ENCODE data around the gene GGT5. TPM values are rescaled to one million over a fixed set of nuclear protein-coding genes. Genes with fewer than 3 reads are reported as not detected.
"Not testable (repeated sequence)": the region's sequence is repeated elsewhere in the genome, so short reads cannot be mapped to it uniquely, and the experiment has no call there.

GGT5 gene
- total RNA-seq, 1 experiment from 2014 or later: 0.20 TPM

DNA sequence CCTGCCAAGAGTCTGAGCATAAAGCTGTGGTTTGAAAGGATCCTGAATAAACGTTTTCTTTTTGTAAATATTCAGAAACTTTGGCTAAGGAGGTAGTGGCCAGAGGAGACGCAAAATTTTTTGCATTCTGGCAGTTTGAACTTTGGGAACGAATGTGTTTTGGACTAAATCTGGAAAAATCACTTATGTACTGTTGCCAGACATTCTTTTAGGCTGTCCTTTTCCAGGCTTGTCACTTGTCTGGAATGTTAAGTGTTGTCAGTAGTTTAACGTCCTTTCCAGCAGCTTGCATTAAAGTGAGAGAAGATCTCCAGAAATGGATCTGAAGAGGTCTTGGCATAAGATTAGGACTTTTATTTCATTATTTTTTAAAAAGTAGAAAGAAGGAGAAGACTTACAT is 44.2 kb upstream of the GGT5 start:
- ATAC-seq: no peak
- Mint-ChIP-seq H3K36me3 (no peaks in the 10 kb centered on the region), H3K9me3 (no peaks in the 10 kb centered on the region), H3K4me3 (no peak overlapping the region), H3K27ac (peak overlapping the region; percentile 24; the same call in 1 of the 2 replicates), H3K27me3 (ENCODE audit: low read depth) (no peaks in the 10 kb centered on the region), H3K4me1 (peaks cover 40% of the 10 kb centered on the region)
- no peak for DNase-seq (ENCODE audit: low spot score)
- ChIA-PET CTCF (interaction anchor here (0.5 to 1.3 kb wide), 3 partner anchors 42 to 647 kb away, joined by 3 to 5 read pairs (median 3); no protein-coding TSS in a partner anchor), POLR2A (no interaction called here)
- TF ChIP-seq JUN (CRISPR knock-in tag; IDR thresholded peaks at IDR 0.05) (no peak), ATF1 (CRISPR knock-in tag; IDR thresholded peaks at IDR 0.05) (no peak), FOXK1 (CRISPR knock-in tag; IDR thresholded peaks at IDR 0.05) (no peak), MYBL2 (CRISPR knock-in tag; IDR thresholded peaks at IDR 0.05) (no peak), RORB (CRISPR knock-in tag; IDR thresholded peaks at IDR 0.05) (no peak), NFATC4 (CRISPR knock-in tag; IDR thresholded peaks at IDR 0.05) (no peak), EMX1 (CRISPR knock-in tag; IDR thresholded peaks at IDR 0.05) (no peak), SMAD3 (CRISPR knock-in tag; IDR thresholded peaks at IDR 0.05; ENCODE audit: borderline replicate concordance) (no peak), TEAD4 (CRISPR knock-in tag; IDR thresholded peaks at IDR 0.05) (no peak)
- TF ChIP-seq, protein P1, sequence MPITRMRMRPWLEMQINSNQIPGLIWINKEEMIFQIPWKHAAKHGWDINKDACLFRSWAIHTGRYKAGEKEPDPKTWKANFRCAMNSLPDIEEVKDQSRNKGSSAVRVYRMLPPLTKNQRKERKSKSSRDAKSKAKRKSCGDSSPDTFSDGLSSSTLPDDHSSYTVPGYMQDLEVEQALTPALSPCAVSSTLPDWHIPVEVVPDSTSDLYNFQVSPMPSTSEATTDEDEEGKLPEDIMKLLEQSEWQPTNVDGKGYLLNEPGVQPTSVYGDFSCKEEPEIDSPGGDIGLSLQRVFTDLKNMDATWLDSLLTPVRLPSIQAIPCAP (CRISPR knock-in tag; IDR thresholded peaks at IDR 0.05): no peak
- TF ChIP-seq, protein P2, sequence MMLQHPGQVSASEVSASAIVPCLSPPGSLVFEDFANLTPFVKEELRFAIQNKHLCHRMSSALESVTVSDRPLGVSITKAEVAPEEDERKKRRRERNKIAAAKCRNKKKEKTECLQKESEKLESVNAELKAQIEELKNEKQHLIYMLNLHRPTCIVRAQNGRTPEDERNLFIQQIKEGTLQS (CRISPR knock-in tag; conservative IDR thresholded peaks at IDR 0.05): no peak
- TF ChIP-seq, protein P3, sequence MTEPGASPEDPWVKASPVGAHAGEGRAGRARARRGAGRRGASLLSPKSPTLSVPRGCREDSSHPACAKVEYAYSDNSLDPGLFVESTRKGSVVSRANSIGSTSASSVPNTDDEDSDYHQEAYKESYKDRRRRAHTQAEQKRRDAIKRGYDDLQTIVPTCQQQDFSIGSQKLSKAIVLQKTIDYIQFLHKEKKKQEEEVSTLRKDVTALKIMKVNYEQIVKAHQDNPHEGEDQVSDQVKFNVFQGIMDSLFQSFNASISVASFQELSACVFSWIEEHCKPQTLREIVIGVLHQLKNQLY (CRISPR knock-in tag; IDR thresholded peaks at IDR 0.05): no peak
- TF ChIP-seq, protein P4, sequence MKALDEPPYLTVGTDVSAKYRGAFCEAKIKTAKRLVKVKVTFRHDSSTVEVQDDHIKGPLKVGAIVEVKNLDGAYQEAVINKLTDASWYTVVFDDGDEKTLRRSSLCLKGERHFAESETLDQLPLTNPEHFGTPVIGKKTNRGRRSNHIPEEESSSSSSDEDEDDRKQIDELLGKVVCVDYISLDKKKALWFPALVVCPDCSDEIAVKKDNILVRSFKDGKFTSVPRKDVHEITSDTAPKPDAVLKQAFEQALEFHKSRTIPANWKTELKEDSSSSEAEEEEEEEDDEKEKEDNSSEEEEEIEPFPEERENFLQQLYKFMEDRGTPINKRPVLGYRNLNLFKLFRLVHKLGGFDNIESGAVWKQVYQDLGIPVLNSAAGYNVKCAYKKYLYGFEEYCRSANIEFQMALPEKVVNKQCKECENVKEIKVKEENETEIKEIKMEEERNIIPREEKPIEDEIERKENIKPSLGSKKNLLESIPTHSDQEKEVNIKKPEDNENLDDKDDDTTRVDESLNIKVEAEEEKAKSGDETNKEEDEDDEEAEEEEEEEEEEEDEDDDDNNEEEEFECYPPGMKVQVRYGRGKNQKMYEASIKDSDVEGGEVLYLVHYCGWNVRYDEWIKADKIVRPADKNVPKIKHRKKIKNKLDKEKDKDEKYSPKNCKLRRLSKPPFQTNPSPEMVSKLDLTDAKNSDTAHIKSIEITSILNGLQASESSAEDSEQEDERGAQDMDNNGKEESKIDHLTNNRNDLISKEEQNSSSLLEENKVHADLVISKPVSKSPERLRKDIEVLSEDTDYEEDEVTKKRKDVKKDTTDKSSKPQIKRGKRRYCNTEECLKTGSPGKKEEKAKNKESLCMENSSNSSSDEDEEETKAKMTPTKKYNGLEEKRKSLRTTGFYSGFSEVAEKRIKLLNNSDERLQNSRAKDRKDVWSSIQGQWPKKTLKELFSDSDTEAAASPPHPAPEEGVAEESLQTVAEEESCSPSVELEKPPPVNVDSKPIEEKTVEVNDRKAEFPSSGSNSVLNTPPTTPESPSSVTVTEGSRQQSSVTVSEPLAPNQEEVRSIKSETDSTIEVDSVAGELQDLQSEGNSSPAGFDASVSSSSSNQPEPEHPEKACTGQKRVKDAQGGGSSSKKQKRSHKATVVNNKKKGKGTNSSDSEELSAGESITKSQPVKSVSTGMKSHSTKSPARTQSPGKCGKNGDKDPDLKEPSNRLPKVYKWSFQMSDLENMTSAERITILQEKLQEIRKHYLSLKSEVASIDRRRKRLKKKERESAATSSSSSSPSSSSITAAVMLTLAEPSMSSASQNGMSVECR (CRISPR knock-in tag; IDR thresholded peaks at IDR 0.05; ENCODE audit: borderline replicate concordance): no peak
- TF ChIP-seq, protein P5, sequence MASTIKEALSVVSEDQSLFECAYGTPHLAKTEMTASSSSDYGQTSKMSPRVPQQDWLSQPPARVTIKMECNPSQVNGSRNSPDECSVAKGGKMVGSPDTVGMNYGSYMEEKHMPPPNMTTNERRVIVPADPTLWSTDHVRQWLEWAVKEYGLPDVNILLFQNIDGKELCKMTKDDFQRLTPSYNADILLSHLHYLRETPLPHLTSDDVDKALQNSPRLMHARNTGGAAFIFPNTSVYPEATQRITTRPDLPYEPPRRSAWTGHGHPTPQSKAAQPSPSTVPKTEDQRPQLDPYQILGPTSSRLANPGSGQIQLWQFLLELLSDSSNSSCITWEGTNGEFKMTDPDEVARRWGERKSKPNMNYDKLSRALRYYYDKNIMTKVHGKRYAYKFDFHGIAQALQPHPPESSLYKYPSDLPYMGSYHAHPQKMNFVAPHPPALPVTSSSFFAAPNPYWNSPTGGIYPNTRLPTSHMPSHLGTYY (CRISPR knock-in tag; IDR thresholded peaks at IDR 0.05): no peak
- TF ChIP-seq, protein P6, sequence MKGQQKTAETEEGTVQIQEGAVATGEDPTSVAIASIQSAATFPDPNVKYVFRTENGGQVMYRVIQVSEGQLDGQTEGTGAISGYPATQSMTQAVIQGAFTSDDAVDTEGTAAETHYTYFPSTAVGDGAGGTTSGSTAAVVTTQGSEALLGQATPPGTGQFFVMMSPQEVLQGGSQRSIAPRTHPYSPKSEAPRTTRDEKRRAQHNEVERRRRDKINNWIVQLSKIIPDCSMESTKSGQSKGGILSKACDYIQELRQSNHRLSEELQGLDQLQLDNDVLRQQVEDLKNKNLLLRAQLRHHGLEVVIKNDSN (CRISPR knock-in tag; IDR thresholded peaks at IDR 0.05): no peak
- TF ChIP-seq, protein P7, sequence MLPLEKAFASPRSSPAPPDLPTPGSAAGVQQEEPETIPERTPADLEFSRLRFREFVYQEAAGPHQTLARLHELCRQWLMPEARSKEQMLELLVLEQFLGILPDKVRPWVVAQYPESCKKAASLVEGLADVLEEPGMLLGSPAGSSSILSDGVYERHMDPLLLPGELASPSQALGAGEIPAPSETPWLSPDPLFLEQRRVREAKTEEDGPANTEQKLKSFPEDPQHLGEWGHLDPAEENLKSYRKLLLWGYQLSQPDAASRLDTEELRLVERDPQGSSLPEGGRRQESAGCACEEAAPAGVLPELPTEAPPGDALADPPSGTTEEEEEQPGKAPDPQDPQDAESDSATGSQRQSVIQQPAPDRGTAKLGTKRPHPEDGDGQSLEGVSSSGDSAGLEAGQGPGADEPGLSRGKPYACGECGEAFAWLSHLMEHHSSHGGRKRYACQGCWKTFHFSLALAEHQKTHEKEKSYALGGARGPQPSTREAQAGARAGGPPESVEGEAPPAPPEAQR (CRISPR knock-in tag; IDR thresholded peaks at IDR 0.05): no peak
- TF ChIP-seq, protein P8, sequence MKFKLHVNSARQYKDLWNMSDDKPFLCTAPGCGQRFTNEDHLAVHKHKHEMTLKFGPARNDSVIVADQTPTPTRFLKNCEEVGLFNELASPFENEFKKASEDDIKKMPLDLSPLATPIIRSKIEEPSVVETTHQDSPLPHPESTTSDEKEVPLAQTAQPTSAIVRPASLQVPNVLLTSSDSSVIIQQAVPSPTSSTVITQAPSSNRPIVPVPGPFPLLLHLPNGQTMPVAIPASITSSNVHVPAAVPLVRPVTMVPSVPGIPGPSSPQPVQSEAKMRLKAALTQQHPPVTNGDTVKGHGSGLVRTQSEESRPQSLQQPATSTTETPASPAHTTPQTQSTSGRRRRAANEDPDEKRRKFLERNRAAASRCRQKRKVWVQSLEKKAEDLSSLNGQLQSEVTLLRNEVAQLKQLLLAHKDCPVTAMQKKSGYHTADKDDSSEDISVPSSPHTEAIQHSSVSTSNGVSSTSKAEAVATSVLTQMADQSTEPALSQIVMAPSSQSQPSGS (CRISPR knock-in tag; IDR thresholded peaks at IDR 0.05; ENCODE audit: borderline replicate concordance, low read depth): no peak

DNA sequence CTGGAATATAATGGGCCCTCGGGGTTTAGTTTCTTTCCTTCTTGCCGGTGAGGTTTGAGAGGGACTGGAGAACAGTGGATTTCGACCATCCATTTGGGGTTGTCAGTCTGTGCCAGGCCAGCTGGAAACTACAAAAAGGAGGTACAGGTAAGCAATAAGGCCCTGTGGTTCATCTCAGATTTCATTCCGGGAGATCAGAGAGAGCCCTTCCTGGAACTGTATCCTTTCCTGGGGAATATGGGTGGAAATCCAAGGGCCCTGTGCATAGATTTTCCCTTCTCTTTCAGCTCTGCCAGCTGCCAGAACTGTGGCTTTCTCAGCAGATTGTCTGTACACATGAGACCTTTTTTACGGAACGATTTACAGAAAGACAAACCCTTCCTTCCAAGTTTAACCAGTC is 42.9 kb upstream of the GGT5 start:
- H3K27me3 Mint-ChIP-seq (ENCODE audit: low read depth); POLR2A ChIA-PET; H3K9me3 Mint-ChIP-seq; DNase-seq (ENCODE audit: low spot score); H3K4me3 Mint-ChIP-seq; H3K27ac Mint-ChIP-seq; H3K36me3 Mint-ChIP-seq; CTCF ChIA-PET; ATAC-seq: not testable (repeated sequence)
- peaks cover 47% of the 10 kb centered on the region for H3K4me1 Mint-ChIP-seq

DNA sequence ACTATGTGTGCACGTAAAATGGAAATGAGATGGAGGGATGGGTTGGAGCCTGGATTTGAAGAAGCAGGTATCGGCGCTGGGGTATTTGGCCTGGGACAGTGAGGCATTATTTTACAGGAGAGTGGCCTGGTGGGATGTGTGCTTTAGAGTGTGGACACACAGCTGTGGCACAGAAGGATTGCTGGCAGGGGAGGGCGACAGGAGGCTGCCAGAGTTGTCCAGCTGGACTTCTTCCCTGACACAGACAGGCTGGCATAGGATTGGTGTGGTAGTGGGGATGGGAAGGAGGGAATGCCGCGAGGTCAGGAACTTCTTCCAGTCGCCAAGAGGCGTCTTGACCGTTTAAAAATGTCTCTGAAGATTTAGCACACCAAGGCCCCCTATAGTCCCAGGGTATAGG is 42.3 kb upstream of the GGT5 start:
- H3K36me3 Mint-ChIP-seq; POLR2A ChIA-PET; H3K27me3 Mint-ChIP-seq (ENCODE audit: low read depth); DNase-seq (ENCODE audit: low spot score); ATAC-seq; CTCF ChIA-PET; H3K4me3 Mint-ChIP-seq; H3K9me3 Mint-ChIP-seq: not testable (repeated sequence)
- H3K4me1 Mint-ChIP-seq: peaks cover 47% of the 10 kb centered on the region
- H3K27ac Mint-ChIP-seq: peak overlapping the region; percentile 44; the same call in 1 of the 2 replicates

All from WTC11 (cell line).